ENCODE data around the gene PCDH15. TPM values are rescaled to one million over a fixed set of nuclear protein-coding genes. Genes with fewer than 3 reads are reported as not detected.
"Not testable (repeated sequence)": the region's sequence is repeated elsewhere in the genome, so short reads cannot be mapped to it uniquely, and the experiment has no call there.

PCDH15 gene
- total RNA-seq, 2 experiments from 2014 or later: not detected

DNA sequence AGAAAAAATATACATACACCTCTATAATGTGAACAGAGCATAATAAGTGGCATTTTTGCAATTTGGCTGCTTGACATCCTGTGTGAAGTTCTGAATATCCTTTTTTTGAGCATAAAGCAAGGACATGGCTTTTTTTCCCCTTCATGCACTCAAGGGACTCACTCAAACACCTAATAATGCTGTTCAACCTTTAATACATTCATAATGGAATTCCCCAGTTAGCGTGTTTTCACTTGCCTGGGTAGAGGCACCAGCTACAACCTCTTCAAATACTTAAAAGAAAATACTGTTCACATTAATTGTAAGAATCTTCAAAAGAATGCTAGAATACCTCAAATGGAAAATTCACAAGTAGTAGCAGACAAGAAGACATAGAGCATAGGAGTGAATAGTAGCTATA is 316.8 kb downstream of the PCDH15 start:
- ChIA-PET POLR2A (no interaction called here), CTCF (no interaction called here)
- Mint-ChIP-seq H3K27me3 (no peaks in the 10 kb centered on the region), H3K36me3 (ENCODE audit: low read depth) (no peaks in the 10 kb centered on the region), H3K4me3 (no peak overlapping the region), H3K27ac (no peak overlapping the region), H3K9me3 (peaks cover 5% of the 10 kb centered on the region), H3K4me1 (no peaks in the 10 kb centered on the region)
- DNase-seq: no peak

DNA sequence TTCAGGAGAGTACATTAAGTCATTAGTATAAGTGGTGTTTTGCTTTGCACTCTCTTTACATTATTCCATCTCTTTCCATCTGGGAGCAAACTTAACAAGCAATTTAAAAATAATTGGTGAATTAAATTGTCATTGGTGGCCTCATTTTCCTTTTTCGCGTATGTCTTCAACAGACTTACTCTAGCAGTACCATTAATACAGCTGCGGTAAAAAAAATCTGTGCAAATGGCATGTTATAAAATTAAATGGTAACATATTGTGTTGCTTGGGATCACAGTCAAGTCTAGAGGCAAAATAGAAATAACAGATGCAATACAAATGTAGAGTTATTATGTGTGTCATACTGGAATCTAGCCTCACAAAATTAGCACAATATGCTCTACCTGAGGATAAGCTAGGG is 322.4 kb downstream of the PCDH15 start:
- no peak for DNase-seq
- ChIA-PET CTCF (no interaction called here), POLR2A (no interaction called here)
- Mint-ChIP-seq H3K36me3 (ENCODE audit: low read depth) (no peaks in the 10 kb centered on the region), H3K4me3 (no peak overlapping the region), H3K27ac (no peak overlapping the region), H3K4me1 (no peaks in the 10 kb centered on the region), H3K27me3 (no peaks in the 10 kb centered on the region), H3K9me3 (peaks cover 5% of the 10 kb centered on the region)

DNA sequence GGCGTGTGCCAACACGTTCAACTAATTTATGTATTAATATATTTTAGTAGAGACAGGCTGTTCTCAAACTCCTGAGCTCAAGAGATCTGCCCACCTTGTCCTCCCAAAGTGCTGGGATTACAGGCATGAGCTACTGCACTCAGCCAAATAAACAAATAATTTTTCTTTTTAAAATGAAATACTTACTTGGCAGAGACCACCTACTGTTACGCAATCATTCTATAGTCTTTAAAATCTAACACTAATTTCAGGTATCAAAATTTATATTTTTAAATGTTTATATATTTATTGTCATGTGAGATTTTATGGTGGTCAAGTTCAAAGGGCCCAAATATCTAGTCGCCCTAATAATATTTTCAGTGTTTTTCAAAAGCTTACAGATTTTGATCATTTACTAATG is 323.3 kb downstream of the PCDH15 start:
- no peaks in the 10 kb centered on the region for H3K36me3 Mint-ChIP-seq (ENCODE audit: low read depth)
- H3K9me3 Mint-ChIP-seq: peaks cover 4% of the 10 kb centered on the region
- no peak overlapping the region for H3K4me3 Mint-ChIP-seq

DNA sequence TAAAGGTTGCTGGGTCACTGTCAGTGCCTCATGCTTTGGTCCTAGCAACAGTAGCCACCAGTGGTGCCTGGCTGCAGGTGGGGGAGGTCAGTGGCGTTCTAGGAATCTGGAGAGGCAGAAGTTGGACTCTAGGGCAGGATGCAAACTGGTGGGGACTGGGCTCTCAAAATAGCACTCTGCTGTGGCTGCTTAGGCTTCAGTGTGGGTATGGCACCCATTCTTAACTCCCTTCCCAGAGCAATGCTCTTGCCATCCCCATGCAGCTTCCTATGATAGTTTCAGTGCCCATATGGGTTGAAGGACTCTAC is 330.8 kb downstream of the PCDH15 start:
- H3K4me3 Mint-ChIP-seq: no peak overlapping the region
- no peaks in the 10 kb centered on the region for H3K36me3 Mint-ChIP-seq (ENCODE audit: low read depth)
- ChIA-PET CTCF (no interaction called here), POLR2A (no interaction called here)
- DNase-seq: no peak
- peaks cover 4% of the 10 kb centered on the region for H3K9me3 Mint-ChIP-seq
- H3K27ac Mint-ChIP-seq: no peak overlapping the region
- no peaks in the 10 kb centered on the region for H3K4me1 Mint-ChIP-seq
- no peaks in the 10 kb centered on the region for H3K27me3 Mint-ChIP-seq

More for the DNA sequence above, 323.3 kb downstream of the PCDH15 start:
- H3K27ac Mint-ChIP-seq: no peak overlapping the region
- no peaks in the 10 kb centered on the region for H3K27me3 Mint-ChIP-seq
- ChIA-PET CTCF (no interaction called here), POLR2A (no interaction called here)
- H3K4me1 Mint-ChIP-seq: no peaks in the 10 kb centered on the region
- DNase-seq: no peak

DNA sequence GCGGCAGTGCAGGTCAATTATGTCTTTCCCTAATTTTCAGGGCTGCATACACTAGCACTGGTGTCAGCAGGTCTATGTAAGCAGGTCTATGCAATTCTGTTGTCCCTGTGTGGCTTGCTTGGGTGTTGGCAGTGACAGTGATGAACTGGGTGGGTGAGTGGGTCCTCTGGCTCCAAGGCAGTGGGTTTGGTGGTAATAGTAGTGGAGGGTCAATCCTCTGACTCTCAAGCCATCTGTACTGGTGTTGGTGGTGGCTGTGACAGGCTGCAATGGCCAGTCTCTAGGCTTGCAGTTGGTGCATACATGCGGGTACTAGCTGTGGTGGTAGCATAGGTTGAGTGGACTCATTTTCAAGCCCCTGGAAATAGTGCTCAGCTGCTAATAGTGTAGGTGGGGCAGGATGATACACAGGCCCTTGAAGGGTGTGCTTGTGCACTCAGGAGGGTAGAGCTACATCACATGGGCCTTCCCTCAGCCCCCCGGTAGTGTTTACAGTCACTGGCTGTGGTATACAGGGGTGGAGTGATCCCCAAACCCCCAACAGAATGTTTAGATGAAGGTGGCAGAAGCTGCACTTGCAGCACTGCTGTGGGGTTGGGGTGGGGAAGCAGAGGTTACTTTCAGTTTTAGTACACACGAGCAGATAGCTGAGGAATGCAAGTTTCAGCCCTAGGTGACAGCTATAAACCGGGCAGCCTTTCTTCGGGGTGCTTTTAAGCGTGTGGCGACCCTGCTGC is 331.3 kb downstream of the PCDH15 start:
- Mint-ChIP-seq H3K9me3 (peaks cover 4% of the 10 kb centered on the region), H3K27ac (no peak overlapping the region), H3K4me1 (no peaks in the 10 kb centered on the region), H3K36me3 (ENCODE audit: low read depth) (no peaks in the 10 kb centered on the region), H3K27me3 (no peaks in the 10 kb centered on the region), H3K4me3 (no peak overlapping the region)
- ChIA-PET POLR2A (no interaction called here), CTCF (no interaction called here)
- DNase-seq: no peak

DNA sequence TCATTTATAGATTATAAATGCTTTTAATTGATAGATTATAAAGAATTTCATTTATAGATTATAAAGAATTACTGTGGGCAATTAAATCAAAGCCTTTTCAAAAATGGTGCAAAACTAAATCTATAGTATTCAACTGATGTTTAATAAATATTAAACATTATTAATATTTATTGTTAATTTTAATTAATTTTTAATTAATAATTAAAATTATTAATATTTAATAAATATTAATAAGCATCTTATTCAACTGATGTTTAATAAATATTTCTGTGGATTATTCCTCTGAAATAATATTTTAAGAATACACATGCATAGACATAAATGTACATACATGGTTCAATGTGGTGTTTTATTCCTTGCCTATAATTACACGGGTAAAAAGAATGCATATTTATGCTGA is 346.8 kb downstream of the PCDH15 start:
- no peaks in the 10 kb centered on the region for H3K27me3 Mint-ChIP-seq
- peaks cover 8% of the 10 kb centered on the region for H3K9me3 Mint-ChIP-seq
- DNase-seq: no peak
- no peak overlapping the region for H3K27ac Mint-ChIP-seq
- no peak overlapping the region for H3K4me3 Mint-ChIP-seq
- ChIA-PET CTCF (no interaction called here), POLR2A (no interaction called here)
- no peaks in the 10 kb centered on the region for H3K36me3 Mint-ChIP-seq (ENCODE audit: low read depth)
- no peaks in the 10 kb centered on the region for H3K4me1 Mint-ChIP-seq

DNA sequence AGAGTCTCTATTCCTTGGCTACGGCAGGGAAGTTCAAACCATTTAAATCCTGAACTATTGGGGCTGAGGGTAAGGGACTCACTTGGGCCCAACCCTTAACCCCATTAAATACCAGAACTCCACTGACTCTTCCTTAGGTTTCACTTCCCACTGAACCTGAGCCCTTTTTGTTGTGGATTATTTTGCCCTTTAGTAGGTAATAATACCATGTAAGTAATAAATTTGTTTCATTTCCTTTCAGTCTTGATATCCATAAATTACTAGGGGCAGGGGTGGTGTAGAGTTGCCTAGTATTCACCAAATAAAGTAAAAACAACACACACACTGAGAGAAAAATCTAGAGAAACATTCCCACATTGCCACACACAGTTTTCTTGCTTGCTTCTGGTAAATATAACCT is 352.0 kb downstream of the PCDH15 start:
- POLR2A ChIA-PET: no interaction called here
- H3K36me3 Mint-ChIP-seq (ENCODE audit: low read depth): no peaks in the 10 kb centered on the region
- no peaks in the 10 kb centered on the region for H3K4me1 Mint-ChIP-seq
- no peak overlapping the region for H3K27ac Mint-ChIP-seq
- peaks cover 2% of the 10 kb centered on the region for H3K9me3 Mint-ChIP-seq
- DNase-seq: no peak
- no peaks in the 10 kb centered on the region for H3K27me3 Mint-ChIP-seq
- no peak overlapping the region for H3K4me3 Mint-ChIP-seq
- CTCF ChIA-PET: no interaction called here

DNA sequence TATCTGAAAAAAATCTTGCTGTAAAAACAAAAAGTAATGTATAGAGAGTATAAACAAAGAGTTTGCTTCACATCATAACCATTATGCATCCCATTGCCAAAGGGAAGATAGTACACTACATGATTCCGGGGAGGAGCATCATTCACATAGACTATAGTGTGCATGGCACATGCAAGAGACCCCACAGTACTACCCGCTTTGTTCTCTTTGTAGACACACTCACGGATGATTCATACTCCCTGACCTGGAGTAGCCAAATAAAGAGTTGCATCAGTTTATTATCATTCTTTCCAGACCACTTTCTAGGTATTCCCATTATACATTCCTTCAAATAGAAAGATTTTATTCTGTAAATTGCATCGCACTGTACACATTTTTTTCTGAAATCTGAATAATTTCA is 356.9 kb downstream of the PCDH15 start:
- H3K9me3 Mint-ChIP-seq: peaks cover 5% of the 10 kb centered on the region
- no peak overlapping the region for H3K4me3 Mint-ChIP-seq
- POLR2A ChIA-PET: no interaction called here
- no peaks in the 10 kb centered on the region for H3K27me3 Mint-ChIP-seq
- no peak for DNase-seq
- H3K36me3 Mint-ChIP-seq (ENCODE audit: low read depth): no peaks in the 10 kb centered on the region
- CTCF ChIA-PET: no interaction called here
- H3K4me1 Mint-ChIP-seq: no peaks in the 10 kb centered on the region
- H3K27ac Mint-ChIP-seq: no peak overlapping the region

DNA sequence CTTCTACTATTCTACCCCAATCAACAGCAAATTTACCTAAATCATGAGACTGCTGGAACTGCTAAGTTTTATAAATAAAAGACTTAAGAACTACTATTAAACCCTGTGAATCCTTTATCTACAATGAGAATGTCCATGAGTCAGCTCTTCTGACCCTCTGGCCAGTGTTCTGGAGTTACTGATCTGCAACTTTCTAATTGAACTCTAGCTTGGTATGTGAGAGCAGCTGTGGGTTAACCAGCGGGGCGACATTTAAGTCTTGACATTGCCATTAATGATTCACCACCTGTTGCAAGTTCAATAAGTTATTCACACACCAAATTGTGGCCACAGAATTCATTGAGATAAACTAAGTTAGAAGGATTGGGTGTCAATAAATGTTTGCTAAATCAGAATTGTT is 359.8 kb downstream of the PCDH15 start:
- CTCF ChIA-PET: no interaction called here
- no peak for DNase-seq

DNA sequence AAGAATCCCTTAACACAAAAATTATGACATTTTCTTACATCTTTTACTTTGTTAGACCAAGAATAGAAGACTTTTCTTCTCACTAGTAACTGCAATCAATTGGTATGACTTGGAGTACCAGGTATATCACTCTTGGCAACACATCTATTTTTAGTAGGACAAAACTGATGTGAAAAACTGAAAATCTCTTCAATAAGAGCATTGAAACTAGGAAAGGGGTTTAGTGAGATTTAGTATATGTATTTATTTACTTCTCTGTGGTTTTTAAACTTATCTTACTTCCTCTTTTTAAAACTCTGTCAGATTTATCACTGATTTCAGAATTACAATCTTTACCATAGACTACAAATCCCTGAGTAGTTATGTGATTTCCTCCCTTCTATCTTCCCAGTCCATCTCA is 366.2 kb downstream of the PCDH15 start:
- POLR2A ChIA-PET: no interaction called here
- Mint-ChIP-seq H3K9me3 (peaks cover 14% of the 10 kb centered on the region), H3K4me3 (no peak overlapping the region), H3K4me1 (no peaks in the 10 kb centered on the region), H3K27me3 (no peaks in the 10 kb centered on the region), H3K36me3 (ENCODE audit: low read depth) (no peaks in the 10 kb centered on the region), H3K27ac (no peak overlapping the region)
- CTCF ChIA-PET: no interaction called here
- DNase-seq: no peak

More for the DNA sequence above, 359.8 kb downstream of the PCDH15 start:
- H3K9me3 Mint-ChIP-seq: peaks cover 3% of the 10 kb centered on the region
- H3K36me3 Mint-ChIP-seq (ENCODE audit: low read depth): no peaks in the 10 kb centered on the region
- H3K4me3 Mint-ChIP-seq: no peak overlapping the region
- no peaks in the 10 kb centered on the region for H3K4me1 Mint-ChIP-seq
- POLR2A ChIA-PET: no interaction called here
- no peaks in the 10 kb centered on the region for H3K27me3 Mint-ChIP-seq
- no peak overlapping the region for H3K27ac Mint-ChIP-seq

DNA sequence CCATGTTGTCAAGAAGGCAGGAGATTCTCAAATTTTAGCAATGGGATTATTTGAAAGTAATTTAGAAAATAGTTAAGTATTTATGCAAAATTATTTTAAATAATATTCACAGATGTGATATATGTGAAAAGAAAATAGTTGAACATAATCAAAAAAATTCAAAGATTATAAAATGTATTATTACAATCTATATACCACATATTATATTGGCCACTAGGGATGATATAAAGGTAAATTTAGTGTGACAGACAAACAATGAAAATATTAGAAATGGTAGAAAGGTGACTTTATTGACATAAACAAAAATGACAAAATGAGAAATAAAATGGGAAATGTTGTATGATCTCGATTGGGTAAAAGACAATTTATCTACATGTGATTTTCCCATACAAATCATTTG is 385.5 kb downstream of the PCDH15 start:
- Mint-ChIP-seq H3K4me3 (no peak overlapping the region), H3K9me3 (peaks cover 5% of the 10 kb centered on the region), H3K27ac (no peak overlapping the region), H3K27me3 (no peaks in the 10 kb centered on the region), H3K4me1 (no peaks in the 10 kb centered on the region), H3K36me3 (ENCODE audit: low read depth) (no peaks in the 10 kb centered on the region)
- CTCF ChIA-PET: no interaction called here
- DNase-seq: no peak
- POLR2A ChIA-PET: no interaction called here

DNA sequence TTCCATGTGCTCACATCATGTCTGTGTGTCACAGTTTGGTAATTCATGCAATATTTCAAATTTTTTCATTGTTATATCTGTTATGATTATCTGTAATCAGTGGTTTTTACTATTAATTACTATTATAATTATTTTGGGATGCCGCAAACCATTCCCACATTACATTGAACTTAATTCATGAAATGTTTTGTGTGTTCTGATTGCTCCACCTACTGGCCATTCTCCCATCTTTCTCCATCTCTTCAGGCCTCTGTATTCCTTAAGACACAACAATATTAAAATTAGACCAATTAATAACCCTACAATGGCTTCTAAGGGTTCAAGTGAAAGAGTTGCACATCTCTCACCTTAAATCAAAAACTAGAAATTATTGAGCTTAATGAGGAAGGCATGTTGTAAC is 398.5 kb downstream of the PCDH15 start:
- no peak overlapping the region for H3K27ac Mint-ChIP-seq
- DNase-seq: no peak
- H3K4me3 Mint-ChIP-seq: no peak overlapping the region
- no peaks in the 10 kb centered on the region for H3K4me1 Mint-ChIP-seq
- POLR2A ChIA-PET: no interaction called here
- CTCF ChIA-PET: no interaction called here
- H3K9me3 Mint-ChIP-seq: peaks cover 4% of the 10 kb centered on the region
- no peaks in the 10 kb centered on the region for H3K36me3 Mint-ChIP-seq (ENCODE audit: low read depth)
- H3K27me3 Mint-ChIP-seq: no peaks in the 10 kb centered on the region

DNA sequence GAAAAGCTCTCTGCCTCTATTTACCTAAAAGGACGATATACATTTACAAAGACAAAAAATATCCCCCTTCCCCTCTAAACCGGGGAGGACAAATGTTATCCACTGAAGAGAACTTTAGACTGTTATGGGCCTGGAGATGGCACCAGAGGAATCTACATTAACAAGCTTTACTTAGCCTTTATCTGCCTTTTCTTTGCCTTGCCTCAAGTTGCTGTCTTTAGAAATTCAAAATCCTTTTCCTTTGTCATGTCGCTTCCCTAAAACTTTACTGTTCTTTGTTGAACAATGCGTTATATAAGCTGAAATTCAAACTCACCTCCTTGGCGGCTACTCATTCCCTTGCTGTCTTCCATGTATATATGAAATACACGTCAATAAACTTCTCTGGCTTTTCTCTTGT is 405.0 kb downstream of the PCDH15 start:
- Mint-ChIP-seq H3K4me3 (no peak overlapping the region), H3K27me3 (no peaks in the 10 kb centered on the region), H3K4me1 (no peaks in the 10 kb centered on the region), H3K27ac (no peak overlapping the region), H3K36me3 (ENCODE audit: low read depth) (no peaks in the 10 kb centered on the region), H3K9me3 (peaks cover 14% of the 10 kb centered on the region)
- ChIA-PET POLR2A (no interaction called here), CTCF (no interaction called here)
- no peak for DNase-seq

DNA sequence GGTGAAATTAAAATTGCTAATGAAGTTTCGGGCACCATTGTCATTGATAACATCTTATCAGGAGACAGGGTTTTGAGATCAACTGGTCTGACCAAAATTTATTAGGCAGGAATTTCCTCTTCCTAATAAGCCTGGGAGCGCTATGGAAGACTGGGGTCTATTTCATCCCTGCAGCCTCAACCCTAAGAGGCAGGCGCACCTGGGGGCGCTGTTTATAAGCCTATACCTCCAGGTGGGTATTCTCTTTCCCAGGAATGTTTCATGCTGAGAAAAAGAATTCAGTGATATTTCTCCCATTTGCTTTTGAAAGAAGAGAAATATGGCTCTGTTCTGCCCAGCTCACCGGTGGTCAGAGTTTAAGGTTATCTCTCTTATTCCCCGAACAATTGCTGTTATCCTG is 406.4 kb downstream of the PCDH15 start:
- POLR2A ChIA-PET; H3K36me3 Mint-ChIP-seq (ENCODE audit: low read depth); H3K27me3 Mint-ChIP-seq; H3K4me3 Mint-ChIP-seq; H3K27ac Mint-ChIP-seq; DNase-seq; H3K4me1 Mint-ChIP-seq; CTCF ChIA-PET: not testable (repeated sequence)
- peaks cover 16% of the 10 kb centered on the region for H3K9me3 Mint-ChIP-seq

DNA sequence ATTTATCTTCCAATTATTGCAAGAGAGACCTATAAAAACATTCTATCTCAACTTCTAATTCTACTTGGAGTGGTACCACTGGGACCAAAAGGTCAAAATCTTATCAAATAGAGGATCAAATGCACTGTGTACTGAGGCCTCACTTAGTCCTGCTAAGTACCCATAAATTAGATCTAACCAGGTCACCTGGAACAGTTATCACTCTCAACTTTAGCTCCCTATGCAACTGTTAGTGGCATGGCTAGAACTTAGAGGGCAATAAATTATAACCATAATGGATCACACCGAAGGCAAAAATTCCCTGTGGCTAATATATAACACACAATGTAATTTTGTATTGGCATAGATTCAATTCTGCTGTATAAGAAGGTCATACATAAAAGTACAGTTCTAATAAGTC is 428.9 kb downstream of the PCDH15 start:
- Mint-ChIP-seq H3K27me3 (no peaks in the 10 kb centered on the region), H3K4me1 (no peaks in the 10 kb centered on the region), H3K27ac (no peak overlapping the region), H3K36me3 (ENCODE audit: low read depth) (no peaks in the 10 kb centered on the region), H3K9me3 (peaks cover 4% of the 10 kb centered on the region), H3K4me3 (no peak overlapping the region)
- POLR2A ChIA-PET: no interaction called here
- no peak for DNase-seq
- CTCF ChIA-PET: no interaction called here

All from activated CD4-positive, alpha-beta memory T cell treated with anti-CD3 and anti-CD28 coated beads, Interleukin-2, amount 10 ng/mL, durations not matched to agents 7 days and 5 days (primary cell).